Fibroblast of upper back skin (primary cell): ENCODE measurements around the gene ITGB5.
"Not testable (repeated sequence)": the region's sequence is repeated elsewhere in the genome, so short reads cannot be mapped to it uniquely, and the experiment has no call there.

Experiments
- DNase-seq: peaks from one replicate; pipeline ENCODE4 v3.0.0-alpha.2; 2013

Gene ITGB5

DNA sequence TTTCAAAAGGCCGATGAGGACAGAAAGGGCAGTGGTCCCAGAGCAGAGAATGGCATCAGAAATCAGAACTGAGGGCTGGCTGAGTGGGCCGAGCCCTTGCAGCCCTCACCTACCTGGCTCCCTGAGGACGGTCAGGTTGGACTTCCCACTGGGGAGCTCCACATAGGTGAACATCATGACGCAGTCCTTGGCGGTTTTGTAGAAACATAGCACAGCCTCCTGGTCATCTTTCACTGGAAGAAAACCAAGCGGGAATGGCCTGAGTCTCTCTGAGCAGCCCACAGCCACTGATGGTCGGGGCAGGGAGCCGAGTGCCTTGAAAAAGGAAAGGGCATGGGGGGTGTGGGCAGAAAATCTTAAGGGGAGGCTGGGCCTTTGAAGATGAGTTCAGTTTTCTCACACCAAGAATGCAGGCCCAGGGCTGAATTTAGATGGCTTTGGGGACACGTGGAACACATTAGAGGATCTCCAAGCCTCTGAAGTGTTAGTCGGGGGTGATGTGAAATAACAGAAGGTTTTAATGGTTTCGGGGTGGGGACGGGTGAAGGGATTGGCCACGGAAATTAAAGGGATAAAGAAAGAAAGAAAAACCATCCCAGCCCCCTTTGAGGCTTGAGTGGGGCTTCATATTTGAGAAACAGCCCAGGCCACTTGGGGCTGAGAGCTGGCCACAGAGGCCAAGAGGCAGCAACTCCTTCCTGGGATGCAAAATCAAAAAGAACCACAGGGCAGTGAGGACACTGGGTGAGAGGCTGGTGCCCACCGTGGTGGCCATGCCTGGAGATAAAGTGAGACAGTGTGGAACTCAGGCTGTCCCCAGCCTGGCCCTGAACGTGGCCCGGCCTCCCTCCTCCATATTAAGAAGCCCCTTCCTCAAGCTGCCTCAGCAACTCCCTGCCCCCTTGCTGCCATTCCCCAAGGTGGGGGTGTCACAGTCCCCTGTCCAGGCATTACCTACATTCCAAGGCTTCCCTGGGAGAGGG lies 120.8 kb downstream of the ITGB5 start:
- no peak for DNase-seq

DNA sequence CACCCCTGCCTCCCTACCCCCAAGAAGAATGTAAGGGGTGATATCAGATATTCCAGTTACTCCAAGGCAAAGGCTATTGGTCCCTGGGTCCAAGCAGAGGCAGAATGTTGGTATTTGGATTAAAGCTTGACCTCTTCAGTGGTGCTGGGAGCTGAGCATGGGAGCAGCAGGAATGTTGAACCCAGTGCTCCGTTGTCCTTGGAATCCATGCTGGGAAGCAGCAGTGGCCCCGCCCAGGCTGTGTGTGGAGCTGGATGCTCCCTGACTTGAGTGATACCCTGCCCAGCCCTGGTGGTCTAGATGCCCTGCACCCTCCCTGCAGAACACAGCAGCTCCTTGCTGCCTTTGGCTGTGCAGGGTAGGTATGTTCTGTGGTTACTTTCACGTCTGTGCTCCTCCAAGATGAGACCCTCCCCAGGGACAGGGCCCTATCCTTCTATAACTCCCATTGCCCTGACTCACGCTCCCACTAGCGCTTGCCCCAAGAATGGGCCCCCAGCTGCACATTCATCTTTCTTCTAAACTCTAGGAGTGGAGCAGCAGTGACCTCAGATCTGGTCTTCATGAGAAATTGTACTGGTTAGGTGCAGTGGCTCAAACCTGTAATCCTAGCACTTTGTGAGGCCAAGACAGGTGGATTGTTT lies 121.8 kb downstream of the ITGB5 start:
- no peak for DNase-seq

DNA sequence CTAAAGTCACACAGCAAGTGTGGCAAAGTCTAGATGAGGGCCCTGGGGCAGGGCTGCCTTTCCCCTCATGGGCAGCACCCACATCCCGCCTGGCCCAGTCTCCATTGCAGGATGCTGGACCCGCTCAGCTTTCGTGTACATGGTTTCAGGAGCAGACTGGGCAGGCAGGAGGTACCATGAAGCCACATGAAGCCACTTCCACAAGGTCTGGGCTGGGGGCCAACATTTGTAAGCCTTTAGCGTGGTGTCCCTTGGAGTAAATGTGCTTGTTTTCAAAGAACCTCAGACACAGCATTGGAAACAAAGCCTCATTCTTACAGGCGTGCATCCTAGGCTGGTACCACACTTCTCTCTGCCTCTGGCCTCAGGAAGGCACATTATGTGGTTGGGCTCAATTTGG lies 122.4 kb downstream of the ITGB5 start:
- peak; percentile 31 for DNase-seq

DNA sequence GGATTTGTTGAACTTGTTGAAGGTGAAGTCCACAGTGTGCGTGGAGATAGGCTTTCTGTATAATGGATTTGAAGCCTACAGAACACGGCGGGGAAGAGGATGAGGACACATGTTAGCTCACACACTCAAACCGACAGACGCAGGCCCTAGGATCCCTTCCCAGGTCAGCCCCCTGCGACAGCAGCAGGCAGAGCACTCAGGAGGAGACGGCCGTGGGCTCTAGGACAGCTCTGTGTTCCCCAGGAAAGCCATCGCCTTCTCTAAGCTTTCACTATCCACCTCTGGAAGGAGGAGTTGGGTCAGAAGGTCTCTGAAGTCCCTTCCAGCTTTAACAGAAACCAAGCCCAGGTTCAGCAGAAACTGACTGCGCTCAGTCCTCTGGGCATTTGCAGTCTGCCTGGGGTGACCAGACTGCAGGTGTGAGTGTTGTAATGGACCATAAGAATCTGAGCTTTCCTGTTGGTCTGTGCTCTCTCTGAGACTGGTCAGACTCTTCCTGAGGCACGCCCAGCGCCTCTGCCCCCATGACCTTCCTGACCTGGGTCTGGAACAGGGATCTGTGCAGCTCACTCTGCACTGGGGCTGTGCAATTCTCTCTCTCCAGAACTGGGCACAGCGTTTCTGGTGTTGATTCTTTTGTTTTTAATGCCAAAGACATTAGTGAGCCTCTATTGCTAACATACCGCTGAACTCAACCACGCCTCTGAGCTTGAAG lies 123.4 kb downstream of the ITGB5 start:
- DNase-seq = no peak

DNA sequence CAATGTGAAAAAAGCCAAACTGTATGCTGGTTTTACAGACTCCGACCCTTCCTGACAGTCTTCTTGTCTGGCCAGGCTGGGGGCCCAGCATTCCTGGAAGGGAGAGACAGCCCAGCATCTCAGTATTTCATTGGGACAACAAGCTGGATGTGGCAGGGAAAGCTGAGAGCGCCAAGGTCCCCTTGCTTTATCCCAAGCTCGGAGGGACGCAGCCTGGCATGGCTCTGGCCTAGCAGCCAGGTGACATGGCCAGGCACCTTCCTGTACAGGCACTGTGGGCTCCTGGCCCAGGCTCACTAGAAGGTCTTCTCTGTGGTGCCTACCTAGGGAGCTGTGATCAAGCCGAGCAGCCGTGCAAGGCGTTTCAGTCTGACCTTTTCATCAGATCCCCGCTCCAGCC lies 124.0 kb downstream of the ITGB5 start:
- no peak for DNase-seq

DNA sequence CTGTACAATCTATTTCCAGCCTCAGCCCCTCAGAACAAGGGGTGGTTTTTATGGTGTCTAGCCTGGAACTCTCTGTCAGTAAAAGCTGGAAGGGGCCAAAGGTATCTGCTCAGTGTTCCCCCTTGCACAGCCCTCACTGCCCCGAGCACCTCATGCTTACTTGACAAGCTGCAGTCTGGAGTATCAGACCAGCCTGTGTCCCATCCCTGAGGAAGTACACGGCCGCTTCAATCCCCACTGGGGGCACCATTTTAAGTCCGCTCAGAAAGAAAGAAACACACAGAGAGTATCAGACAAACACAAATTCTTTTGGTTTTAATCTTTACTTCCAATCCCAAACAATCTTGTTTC lies 124.5 kb downstream of the ITGB5 start:
- no peak for DNase-seq

DNA sequence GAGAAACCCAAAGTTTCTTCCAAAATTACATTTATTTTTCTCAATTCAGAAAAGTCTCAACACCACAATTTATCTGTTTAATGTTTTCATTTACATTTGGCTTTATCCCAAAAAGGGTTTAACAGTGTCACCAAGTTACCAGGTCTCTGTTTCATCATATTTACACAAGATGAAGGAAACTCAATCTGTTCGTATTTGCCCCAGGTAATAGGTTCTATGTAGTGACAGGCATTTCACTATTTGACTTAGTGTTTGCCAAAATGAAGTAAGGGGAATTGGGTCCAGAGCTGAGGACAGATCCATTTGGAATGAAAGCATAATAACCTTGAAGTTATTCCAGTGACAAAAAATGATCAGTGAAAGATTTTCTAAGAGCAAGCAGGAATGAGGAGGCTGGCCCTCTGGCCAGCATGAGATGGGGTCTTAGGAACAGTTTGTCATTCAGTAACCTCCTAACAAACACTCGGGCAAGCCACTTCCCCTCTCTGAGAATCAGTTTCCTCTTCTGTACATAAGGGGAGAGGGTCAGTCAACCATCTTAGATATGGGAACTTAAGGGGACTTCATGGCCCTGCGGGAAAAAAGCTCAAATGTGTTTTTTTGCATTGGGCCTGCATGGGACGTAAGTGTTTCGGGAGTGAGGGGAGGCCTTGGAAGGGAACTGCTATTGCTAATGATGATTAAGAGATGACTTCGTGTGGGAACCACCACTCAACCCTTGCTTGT lies 125.1 kb downstream of the ITGB5 start:
- DNase-seq = no peak

DNA sequence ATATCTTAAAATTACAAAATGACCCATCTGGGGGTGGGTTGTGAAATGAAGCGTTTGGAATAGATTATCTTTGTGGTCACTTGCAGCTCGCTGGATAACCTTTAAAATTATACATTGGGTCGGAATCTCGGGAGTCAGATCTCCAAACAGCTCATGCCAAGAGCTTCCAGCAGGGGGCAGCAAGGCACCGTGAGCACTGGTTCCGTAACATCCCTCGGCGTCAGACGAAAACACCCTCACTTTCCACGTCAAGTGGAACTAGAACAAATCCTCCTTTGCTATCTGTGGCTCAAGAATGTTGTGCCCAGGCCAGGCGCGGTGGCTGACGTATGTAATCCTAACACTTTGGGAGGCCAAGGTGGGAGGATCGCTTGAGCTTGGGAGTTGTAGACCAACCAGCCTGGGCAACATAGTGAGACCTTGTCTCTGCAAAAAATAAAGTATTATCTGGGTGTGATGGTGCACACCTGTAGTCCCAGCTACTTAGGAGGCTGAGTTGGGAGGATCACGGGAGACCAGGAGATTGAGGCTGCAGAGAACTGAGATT lies 125.8 kb downstream of the ITGB5 start:
- DNase-seq = peak; percentile 81

DNA sequence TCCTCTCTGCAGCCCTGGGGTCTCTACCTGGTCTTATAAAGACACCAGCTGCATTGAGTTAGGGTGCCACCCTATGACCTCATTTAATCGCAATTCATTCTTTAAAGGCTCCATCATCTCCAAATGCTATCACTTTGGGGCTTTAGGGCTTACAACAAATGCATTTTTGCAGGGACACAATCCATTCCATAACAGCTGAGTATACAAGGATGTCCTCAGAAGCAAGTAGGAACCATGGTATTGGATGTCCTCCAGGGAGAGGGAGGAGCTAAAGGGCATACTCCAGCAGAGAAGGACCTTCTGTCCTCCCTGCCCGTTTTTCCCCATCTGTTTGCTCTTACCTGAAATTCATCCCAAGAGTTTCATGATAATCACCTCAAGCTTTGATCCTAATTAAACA lies 126.6 kb downstream of the ITGB5 start:
- peak; percentile 75 for DNase-seq

DNA sequence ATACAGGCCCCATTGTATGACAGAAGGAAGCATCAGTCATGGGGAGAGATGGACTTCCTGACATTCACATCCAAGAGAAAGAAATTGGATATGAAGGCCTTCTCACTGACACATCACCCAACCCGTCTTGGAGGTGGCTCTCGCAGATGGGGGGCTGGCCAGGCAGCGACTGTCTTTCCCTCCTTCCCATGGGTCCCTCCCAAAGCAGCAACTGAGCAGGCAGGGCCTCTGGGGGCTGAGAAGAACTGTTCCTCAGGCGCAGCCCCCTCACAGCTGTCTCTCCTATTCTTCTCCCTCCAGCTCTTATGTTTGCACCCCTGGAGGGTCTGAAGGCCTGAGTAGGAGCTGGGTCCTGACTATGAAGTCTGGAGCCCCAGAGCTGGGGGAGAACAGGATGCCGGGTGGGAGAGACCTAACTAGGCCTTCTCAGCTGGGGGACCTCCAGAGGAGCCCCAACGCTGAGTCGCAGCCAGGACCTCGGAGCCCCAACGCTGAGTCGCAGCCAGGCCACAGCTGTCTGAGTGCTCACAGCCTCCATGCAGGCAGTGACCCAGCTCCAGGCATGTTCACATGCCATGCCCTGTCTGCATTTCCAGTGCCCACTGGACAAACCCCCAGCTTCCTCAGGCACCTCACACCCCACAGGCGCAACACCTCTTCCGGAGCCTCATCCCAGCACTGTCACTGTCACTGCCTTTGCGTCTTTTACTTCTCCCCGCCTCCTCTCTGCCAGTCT lies 127.3 kb downstream of the ITGB5 start:
- DNase-seq = no peak

DNA sequence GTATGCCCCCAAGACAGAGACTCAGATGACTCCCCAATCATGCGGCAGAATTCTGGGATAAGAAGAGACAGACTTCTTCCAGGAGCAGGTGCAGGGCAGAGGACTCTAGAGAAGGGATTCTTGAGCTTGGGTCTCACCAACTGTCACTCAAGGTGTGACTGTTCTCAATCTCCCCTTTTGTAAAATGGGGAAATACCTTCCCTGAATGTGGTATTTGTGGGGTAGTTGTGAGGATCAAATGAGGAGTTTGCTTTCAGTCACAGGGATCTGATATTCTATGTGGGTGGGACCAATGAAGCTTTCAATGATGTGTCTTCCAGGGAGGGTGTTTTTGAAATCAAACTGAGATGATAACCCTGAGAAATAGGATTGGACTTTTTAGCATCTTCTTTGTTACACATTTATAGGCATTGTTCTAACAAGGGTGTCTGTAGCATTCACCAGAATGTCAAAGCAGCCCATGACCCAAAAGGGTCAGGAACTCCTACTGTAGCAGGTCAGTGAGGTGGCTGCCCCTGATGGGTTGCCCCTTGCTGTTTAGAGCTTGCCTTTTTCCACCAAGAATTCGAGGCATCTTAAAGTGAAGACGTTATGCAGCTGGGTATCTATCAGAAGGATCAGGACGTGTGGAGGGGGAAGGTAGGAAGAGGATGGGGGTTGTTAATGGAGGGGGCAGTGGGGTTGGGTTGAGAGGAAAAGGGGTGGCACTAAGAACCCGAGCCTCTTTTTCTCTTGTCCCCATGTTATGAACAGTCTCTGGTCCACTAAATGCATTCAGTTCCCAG lies 128.1 kb downstream of the ITGB5 start:
- DNase-seq = no peak

DNA sequence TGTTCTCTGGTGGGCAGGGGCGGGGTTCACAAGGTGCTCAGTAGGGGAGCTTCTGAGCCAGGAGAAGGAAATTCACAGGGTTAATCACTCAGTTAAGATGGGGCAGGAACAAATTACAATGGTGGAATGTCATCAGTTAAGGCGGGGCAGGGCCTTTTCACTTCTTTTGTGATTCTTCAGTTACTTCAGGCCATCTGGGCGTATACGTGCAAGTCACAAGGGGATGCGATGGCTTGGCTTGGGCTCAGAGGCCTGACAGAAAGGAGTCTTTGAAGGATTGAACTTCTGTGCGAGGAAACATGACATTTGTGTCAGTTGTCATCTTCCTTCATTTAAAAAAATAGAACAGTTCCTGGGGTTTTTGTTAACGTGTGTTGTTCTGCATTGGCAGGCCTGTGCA lies 129.2 kb downstream of the ITGB5 start:
- not testable (repeated sequence) for DNase-seq

DNA sequence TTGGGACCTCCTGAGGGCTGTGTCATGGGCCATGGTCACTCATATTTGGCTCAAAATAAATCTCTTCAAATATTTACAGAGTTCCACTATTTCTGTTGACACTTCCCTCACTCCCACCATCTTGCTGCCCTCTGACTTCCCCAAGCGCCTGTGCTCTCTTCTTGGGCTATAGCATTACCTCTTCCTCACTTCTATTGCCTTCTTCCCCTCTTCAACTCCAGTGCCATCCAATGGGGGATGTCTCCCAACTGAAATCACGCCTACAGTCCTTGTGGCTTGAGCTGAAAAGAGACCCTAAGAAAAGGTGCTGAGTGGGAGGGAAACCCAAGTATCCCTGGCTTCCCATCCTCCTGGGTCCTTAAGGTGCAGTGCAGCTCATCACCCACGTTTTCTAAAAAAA lies 135.1 kb downstream of the ITGB5 start:
- no peak for DNase-seq

DNA sequence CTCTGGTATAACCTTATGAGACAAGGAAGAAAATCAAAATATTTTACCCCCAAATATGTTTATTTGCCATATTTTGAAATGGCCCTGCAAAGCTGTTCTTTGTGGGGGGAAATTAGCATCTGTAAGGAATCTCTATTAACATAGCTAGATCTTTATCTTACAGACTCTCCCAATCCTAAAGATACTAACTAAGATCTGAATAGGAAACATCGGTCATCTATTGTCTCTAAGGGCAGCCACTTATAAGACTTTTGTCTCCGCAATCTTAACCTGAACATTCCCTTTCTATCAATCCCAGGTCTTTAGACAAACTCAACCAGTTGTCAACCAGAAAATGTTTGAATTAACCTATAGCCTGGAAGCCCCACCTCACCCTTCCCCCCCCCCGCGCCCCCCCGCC lies 135.7 kb downstream of the ITGB5 start:
- DNase-seq = no peak

DNA sequence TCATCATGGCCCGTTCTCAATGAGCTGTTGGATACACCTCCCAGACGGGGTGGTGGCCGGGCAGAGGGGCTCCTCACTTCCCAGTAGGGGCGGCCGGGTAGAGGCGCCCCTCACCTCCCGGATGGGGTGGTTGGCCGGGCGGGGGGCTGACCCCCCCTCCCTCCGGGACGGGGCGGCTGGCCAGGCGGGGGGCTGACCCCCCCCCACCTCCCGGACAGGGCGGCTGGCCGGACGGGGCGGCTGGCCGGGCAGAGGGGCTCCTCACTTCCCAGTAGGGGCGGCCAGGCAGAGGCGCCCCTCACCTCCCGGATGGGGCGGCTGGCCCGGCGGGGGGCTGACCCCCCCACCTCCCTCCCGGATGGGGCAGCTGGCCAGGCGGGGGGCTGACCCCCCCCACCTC lies 137.3 kb downstream of the ITGB5 start:
- not testable (repeated sequence) for DNase-seq

DNA sequence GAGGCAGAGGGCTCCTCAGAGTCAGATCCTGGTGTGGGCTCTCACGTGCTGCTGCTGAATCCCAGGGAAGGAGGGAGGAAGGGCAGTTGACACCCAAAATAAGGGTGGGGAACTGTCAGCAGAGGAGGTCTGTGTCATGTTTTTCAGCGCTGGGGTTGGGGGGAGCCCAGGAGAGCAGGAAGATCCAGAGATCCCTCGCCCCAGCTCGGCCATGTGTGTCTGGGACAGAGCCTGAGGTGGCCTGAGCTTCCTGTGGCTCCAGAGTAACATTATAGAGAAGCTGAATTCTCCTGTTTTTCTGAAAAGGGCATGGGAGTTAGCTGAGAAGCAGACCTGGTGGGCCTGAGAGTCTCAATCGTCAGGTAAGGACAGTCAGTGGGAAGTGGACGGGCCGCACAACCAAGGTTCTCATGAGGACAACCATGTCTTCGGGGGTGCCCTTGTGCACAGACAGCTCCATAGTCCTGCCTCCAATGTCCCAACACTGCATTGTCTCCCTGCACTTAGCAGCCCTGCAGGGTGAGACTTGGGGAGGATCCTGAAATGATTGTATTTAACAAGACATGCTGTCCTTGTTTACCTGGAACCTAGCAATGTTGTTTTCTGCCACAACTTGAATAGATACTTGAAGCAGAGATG lies 138.5 kb downstream of the ITGB5 start:
- DNase-seq = no peak

DNA sequence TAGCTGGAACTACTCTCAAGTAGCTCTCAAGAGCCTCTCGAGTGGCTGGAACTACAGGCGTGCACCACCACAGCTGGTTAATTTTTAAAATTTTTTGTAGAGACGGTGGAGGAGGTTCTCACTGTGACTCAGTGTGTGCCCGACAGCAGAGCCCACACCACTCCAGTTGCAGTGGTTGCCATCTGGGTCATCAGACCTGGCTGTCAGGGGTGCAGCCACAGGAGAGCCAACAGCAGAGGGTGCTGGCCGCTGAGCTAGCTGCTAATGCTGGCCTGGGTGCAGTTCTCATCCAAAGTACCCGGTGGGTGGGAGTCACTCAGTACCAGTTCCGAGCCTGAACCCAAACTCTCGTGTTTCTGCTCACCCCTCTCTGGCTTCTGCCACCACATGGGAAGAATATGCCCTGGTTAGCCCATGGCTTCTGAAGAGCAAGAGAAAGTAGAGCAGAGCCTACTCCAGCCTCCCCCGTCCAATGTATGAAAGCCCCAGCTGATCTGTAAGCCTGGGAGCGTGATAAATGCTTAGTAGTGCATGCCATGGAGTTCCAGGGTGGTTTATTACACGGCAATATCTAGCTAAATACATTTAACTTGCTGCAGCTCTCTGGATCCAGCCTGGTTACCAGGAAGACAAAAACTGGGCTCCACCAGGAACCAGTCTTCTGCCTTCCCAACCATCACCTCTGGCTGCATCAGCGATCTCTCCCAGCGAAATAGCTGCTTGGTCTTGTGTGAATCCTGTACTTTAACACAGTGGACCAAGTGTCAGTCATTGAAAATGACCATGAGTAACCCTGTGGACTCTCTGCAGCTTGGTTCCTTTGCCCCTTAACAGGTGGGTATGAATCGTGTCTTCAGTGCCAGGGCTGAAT lies 139.8 kb downstream of the ITGB5 start:
- DNase-seq = no peak

DNA sequence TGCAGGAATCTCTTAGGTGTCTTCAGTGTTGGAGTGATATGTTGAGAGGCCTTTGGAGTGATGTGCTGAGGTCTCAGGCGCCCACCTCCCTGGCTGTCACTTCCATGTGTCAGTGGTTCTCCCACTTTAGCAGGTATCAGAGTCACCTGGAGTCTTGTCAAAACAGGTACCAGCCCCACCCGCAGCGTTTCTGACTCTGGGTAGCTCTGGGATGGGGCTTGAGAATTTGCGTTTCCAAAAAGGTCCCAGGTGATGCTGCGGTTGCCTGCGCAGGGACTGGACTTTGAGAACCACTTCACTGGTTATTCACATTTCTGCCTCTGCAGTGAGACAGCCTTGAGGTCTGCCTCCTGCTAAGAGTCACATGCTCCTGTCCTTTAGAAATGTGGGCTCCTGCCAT lies 141.4 kb downstream of the ITGB5 start:
- DNase-seq = no peak

DNA sequence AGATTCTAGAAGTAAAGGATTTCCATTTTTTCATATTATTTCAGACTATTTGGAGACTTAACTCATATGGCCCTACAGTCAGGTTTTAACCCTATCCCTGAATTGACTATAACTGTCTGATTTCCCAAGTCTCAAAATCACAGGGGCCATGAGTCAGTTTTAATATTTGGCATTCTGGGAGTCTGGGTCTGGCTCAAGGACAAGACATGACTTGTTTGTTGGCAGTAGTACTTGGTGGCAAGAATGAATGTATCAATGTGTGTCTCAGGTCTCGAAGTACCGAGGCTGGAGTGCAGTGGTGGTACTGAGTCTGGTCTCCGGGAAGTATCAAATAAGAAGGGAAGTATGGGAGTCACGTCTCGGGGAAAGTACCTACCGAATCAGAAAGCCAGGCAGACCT lies 146.1 kb downstream of the ITGB5 start:
- DNase-seq = no peak

DNA sequence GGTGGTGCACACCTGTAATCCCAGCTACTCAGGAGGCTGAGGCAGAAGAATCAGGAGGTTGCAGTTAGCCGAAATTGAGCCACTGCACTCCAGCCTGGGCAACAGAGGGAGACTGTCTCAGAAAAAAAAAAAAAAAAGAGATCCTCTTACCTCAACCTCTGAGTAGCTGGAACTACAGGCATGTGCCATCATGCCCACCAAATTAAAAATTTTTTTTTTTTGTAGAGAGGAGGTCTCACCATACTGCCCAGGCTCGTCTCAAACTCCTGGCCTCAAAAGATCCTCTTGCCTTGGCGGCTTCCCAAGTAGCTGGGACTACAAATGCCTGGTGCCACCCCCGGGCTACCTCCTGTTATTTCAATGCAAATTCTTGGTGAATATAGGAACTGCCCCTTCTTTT lies 155.4 kb downstream of the ITGB5 start:
- no peak for DNase-seq
